OCI-LY7 (cell line): Measurements from ENCODE around the gene ERVFRD-1. TPM values are rescaled to one million over a fixed set of nuclear protein-coding genes. Genes with fewer than 3 reads are reported as not detected.

Experiments
- BruUV-seq: library from RNA; stranded (reverse); fragments of 400-500 nt; replicated peaks from 2 replicates; lab custom pipeline; 2021; lab: Mats Ljungman, UMichigan
- CTCF ChIA-PET: fragments of 300-600 bp; sonication (Branson Sonifier 250); formaldehyde crosslinking; loops from one replicate; lab custom pipeline; 2022; ENCODE audit warnings: antibody characterized with exemption; ENCODE audit not compliant: unreplicated experiment; lab: Charles Lee
- POLR2A ChIA-PET: fragments of 300-600 bp; sonication (Branson Sonifier 250); formaldehyde crosslinking; loops from one replicate; lab custom pipeline; 2022; ENCODE audit warnings: antibody characterized with exemption; lab: Charles Lee
- DNase-seq: peaks from one replicate; pipeline ENCODE4 v3.0.0-alpha.2; 2015; ENCODE audit warnings: low spot score
- H2AFZ ChIP-seq: fragments of 200-600 bp; sonication (generic), shearing (Covaris generic); 2 replicates; pipeline ENCODE4 v1.6.1; 2014; ENCODE audit warnings: mild to moderate bottlenecking, antibody characterized with exemption, low read length, moderate library complexity
- H3K27ac ChIP-seq: fragments of 200-600 bp; sonication (generic); 2 replicates; pipeline ENCODE4 v1.5.1; 2014; ENCODE audit warnings: mixed run types, low read depth, mild to moderate bottlenecking, moderate library complexity, low read length, inconsistent platforms; ENCODE audit not compliant: poor library complexity, severe bottlenecking
- H3K36me3 ChIP-seq: fragments of 200-600 bp; sonication (generic); 2 replicates; pipeline ENCODE4 v1.6.1; 2014; ENCODE audit warnings: mild to moderate bottlenecking, antibody characterized with exemption, low read length, moderate library complexity, mixed read lengths; ENCODE audit not compliant: insufficient read depth
- H3K4me1 ChIP-seq: fragments of 200-600 bp; sonication (generic); 2 replicates; pipeline ENCODE4 v1.5.1; 2014; ENCODE audit warnings: mild to moderate bottlenecking, low read length; ENCODE audit not compliant: insufficient read depth, poor library complexity, severe bottlenecking
- H3K4me2 ChIP-seq: fragments of 200-600 bp; sonication (generic); 2 replicates; pipeline ENCODE4 v1.6.1; 2014; ENCODE audit warnings: mild to moderate bottlenecking, low read length
- H3K4me3 ChIP-seq: fragments of 200-600 bp; sonication (generic); 2 replicates; pipeline ENCODE4 v1.5.1; 2014; ENCODE audit warnings: mild to moderate bottlenecking, low read depth, low read length; ENCODE audit not compliant: poor library complexity, severe bottlenecking
- H3K79me2 ChIP-seq: fragments of 200-600 bp; sonication (generic); 2 replicates; pipeline ENCODE4 v1.6.1; 2016; ENCODE audit warnings: low read depth, mild to moderate bottlenecking, low read length, moderate library complexity, mixed read lengths; ENCODE audit not compliant: insufficient read depth
- H3K9me2 ChIP-seq: fragments of 200-600 bp; sonication (generic); 2 replicates; pipeline ENCODE4 v1.6.1; 2016; ENCODE audit warnings: mild to moderate bottlenecking, low read length, mixed read lengths; ENCODE audit not compliant: insufficient read depth
- H3K9me3 ChIP-seq: fragments of 200-600 bp; sonication (generic); 2 replicates; pipeline ENCODE4 v1.6.1; 2014; ENCODE audit warnings: mild to moderate bottlenecking, mixed run types, low read length, mixed read lengths
- H4K20me1 ChIP-seq: fragments of 200-600 bp; sonication (generic); 2 replicates; pipeline ENCODE4 v1.6.1; 2014; ENCODE audit warnings: mild to moderate bottlenecking, antibody characterized with exemption, low read length, moderate library complexity, mixed read lengths; ENCODE audit not compliant: insufficient read depth
- EZH2phosphoT487 ChIP-seq: fragments of 200-600 bp; sonication (generic); IDR thresholded peaks from 2 replicates; pipeline ENCODE4 v1.6.1; 2018; ENCODE audit warnings: low read depth, borderline replicate concordance, mild to moderate bottlenecking, mixed run types, antibody characterized with exemption, low read length, moderate library complexity, mixed read lengths
- intact Hi-C: fragments of 100-400 bp; cut with micrococcal nuclease; formaldehyde crosslinking; loops from one replicate; pipeline ENCODE4 v1.10.0; 2022; ENCODE audit not compliant: unreplicated experiment
- total RNA-seq, 2 experiments: library from RNA; depleted of rRNA in 1 of 2; stranded (reverse); fragments of >200 nt in 1 of 2; shearing (Covaris generic) in 1 of 2; gene quantifications; 2 replicates each; pipeline ENCODE4 v1.2.3, GENCODE V29; 2014 to 2022
- TF ChIP-seq, protein P1 (sequence below): fragments of 200-600 bp; sonication (generic); conservative IDR thresholded peaks from 2 replicates; pipeline ENCODE4 v1.5.1; 2014; ENCODE audit warnings: mild to moderate bottlenecking, antibody characterized with exemption, low read length, moderate library complexity, mixed read lengths

ERVFRD-1 gene
- total RNA-seq, 2 experiments from 2014 or later = not detected

DNA sequence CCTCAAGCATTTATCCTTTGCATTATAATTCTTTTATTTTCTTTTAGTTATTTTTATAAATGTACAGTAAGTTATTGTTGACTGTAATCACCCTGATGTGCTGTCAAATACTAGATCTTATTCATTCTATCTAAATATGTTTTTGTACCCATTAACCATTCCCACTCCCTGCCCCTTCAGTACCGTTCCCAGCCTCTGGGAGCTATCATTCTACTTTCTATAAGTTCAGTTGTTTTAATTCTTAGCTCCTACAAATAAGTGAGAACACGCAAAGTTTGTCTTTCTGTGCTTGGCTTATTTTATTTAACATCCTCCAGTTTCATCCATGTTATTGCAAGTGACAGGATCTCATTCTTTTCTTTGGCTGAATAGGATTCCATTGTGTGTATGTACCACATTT is 12.5 kb upstream of the ERVFRD-1 start:
- H3K36me3 ChIP-seq = peaks cover 4% of the 10 kb centered on the region
- POLR2A ChIA-PET = no interaction called here

DNA sequence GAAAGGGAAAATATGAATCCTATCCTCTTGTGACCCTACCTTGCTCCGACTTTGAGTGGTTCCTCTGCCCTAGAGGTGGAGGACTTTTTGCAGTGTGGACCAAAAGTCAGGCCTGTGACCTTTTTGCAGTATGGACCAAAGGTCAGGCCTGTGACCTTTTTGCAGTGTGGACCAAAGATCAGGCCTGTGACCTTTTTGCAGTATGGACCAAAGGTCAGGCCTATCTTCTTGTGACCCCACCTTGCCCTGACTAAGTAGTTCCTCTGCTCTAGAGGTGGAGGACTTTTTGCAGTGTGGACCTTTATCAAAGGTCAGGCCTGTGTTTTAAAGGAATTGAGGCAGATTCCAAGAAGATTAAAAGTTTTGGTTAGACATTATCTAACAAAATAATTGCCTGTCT is 10.9 kb upstream of the ERVFRD-1 start:
- Histone ChIP-seq H2AFZ (no peak overlapping the region), H3K27ac (no peak overlapping the region), H3K4me3 (no peak overlapping the region), H3K9me2 (no peaks in the 10 kb centered on the region), H4K20me1 (no peaks in the 10 kb centered on the region; the same call in 1 of the 2 replicates), H3K9me3 (no peaks in the 10 kb centered on the region), H3K4me2 (no peak overlapping the region), H3K79me2 (peaks cover 31% of the 10 kb centered on the region), H3K4me1 (peaks cover 19% of the 10 kb centered on the region), H3K36me3 (peaks cover 4% of the 10 kb centered on the region)
- TF ChIP-seq, protein P1, sequence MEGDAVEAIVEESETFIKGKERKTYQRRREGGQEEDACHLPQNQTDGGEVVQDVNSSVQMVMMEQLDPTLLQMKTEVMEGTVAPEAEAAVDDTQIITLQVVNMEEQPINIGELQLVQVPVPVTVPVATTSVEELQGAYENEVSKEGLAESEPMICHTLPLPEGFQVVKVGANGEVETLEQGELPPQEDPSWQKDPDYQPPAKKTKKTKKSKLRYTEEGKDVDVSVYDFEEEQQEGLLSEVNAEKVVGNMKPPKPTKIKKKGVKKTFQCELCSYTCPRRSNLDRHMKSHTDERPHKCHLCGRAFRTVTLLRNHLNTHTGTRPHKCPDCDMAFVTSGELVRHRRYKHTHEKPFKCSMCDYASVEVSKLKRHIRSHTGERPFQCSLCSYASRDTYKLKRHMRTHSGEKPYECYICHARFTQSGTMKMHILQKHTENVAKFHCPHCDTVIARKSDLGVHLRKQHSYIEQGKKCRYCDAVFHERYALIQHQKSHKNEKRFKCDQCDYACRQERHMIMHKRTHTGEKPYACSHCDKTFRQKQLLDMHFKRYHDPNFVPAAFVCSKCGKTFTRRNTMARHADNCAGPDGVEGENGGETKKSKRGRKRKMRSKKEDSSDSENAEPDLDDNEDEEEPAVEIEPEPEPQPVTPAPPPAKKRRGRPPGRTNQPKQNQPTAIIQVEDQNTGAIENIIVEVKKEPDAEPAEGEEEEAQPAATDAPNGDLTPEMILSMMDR = no peak
- no peak for TF ChIP-seq EZH2phosphoT487
- CTCF ChIA-PET = no interaction called here
- no TSS peak for BruUV-seq
- DNase-seq = no peak
- intact Hi-C loops = no loop called here
- POLR2A ChIA-PET = interaction anchor here (0.6 kb wide), 1 partner anchor 168 kb away, joined by 5 read pairs; no protein-coding TSS in a partner anchor

More for the DNA sequence above, 12.5 kb upstream of the ERVFRD-1 start:
- DNase-seq = no peak
- TF ChIP-seq EZH2phosphoT487 = no peak
- TF ChIP-seq, protein P1 = no peak
- intact Hi-C loops = no loop called here
- Histone ChIP-seq H2AFZ (no peak overlapping the region), H3K4me2 (no peak overlapping the region), H3K4me3 (no peak overlapping the region), H3K27ac (no peak overlapping the region), H3K4me1 (peaks cover 19% of the 10 kb centered on the region), H3K79me2 (peaks cover 16% of the 10 kb centered on the region), H3K9me2 (no peaks in the 10 kb centered on the region), H3K9me3 (no peaks in the 10 kb centered on the region), H4K20me1 (no peaks in the 10 kb centered on the region; the same call in none of the 2 replicates)
- CTCF ChIA-PET = no interaction called here
- no TSS peak for BruUV-seq

DNA sequence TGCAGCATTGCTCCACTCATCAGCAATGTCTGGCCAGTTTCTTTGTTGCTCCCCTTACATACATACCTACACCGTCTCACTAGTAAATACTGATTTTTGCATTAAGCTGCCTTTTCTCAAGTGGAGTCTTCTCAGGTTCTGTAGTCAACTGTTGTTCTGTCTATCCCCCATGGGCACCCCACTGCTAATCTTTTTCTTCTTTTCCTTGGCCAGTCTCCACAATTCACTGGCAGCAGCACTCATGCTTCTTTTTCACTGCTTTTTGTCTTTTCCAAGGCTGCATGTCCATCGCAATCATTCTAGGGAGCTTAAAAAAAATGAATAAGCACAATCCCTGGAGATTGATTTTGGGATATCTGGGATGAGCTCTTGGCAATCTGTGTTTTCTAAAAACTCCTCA is 10.3 kb upstream of the ERVFRD-1 start:
- TF ChIP-seq, protein P1 = no peak
- TF ChIP-seq EZH2phosphoT487 = no peak
- ChIA-PET CTCF (no interaction called here), POLR2A (interaction anchor here (0.7 kb wide), 1 partner anchor 265 kb away, joined by 3 read pairs; no protein-coding TSS in a partner anchor)
- Histone ChIP-seq H3K36me3 (peaks cover 4% of the 10 kb centered on the region), H3K4me1 (peaks cover 19% of the 10 kb centered on the region), H4K20me1 (no peaks in the 10 kb centered on the region; the same call in 1 of the 2 replicates), H3K79me2 (peaks cover 35% of the 10 kb centered on the region), H3K4me2 (no peak overlapping the region), H3K27ac (no peak overlapping the region), H3K9me2 (no peaks in the 10 kb centered on the region), H2AFZ (no peak overlapping the region), H3K9me3 (no peaks in the 10 kb centered on the region), H3K4me3 (no peak overlapping the region)
- no peak for DNase-seq
- intact Hi-C loops = no loop called here
- BruUV-seq = no TSS peak
